Activated CD4-positive, CD25-positive, alpha-beta regulatory T cell treated with anti-CD3 and anti-CD28 coated beads, Interleukin-2, amount 50 U/mL, for 24 hours (primary cell): Measurements from ENCODE around the gene LHX8.

ENCODE experiments used
- ATAC-seq, 2 donors: fragments of 150-1000 bp; cut with Tn5 transposase; one replicate each; pipeline ENCODE4 v1.10.0; 2021; ENCODE audit warnings: mild to moderate bottlenecking in 1 of 2, moderate library complexity in 1 of 2

The LHX8 gene

DNA sequence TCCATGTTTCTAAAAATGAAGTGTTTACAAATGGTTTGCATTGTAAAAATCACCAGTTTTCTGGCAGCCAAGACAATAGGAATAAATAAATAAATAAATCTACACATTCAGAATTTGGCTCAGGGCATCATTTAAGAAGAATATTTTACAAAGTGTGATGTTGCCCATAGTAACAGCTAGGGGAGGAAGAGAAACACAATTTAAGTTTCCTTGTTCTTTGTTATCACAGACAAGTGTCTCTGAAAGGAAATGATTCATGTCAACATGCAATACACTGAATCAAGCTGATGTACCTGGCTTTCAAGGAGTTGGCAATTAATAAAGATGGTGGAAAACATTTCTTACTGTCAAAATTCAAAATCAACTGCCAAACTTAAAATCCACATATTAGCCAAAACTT lies 74.7 kb downstream of the LHX8 start:
- ATAC-seq = no peak
